VCaP (cell line): ENCODE results near the gene DLG2.
A peak's percentile ranks its signal among the peaks of the same experiment; 100 is the strongest.

Experiments
- H3K27ac ChIP-seq: fragments of 450-650 bp; 2 replicates; pipeline ENCODE4 v1.5.1; 2017
- TF ChIP-seq, protein P1 (sequence below): fragments of 450-650 bp; conservative IDR thresholded peaks from 2 replicates; pipeline ENCODE4 v1.5.1; 2017; ENCODE audit warnings: mild to moderate bottlenecking, moderate library complexity

DLG2 gene

DNA sequence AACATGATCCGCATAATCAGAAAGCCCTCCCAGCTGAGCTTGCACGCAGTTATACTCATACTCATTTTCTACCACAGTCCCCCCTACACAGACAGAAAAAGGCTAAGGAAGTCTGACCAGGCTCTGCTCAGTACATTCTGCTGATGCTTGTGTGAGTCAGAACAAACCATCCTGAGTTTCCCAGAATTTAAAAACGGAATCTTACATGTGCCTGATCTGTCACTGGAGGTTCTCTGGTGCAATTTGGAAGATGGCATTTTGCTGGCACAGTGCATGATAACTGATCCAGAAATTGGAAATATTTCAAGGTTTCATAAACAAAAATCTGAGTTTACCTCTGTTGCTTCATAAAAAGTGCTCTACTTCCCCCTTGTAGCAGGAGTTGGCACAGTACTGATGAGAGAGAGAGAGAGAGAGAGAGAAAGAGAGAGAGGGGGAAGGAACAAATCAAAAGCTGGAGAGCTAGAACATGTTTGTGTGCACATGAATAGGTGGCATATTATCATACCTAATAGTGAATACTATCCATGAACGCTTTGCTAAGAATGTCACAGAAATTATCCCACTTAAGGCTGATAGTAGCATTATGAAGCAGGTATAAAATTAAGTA is 1085.3 kb downstream of the DLG2 start:
- TF ChIP-seq, protein P1, sequence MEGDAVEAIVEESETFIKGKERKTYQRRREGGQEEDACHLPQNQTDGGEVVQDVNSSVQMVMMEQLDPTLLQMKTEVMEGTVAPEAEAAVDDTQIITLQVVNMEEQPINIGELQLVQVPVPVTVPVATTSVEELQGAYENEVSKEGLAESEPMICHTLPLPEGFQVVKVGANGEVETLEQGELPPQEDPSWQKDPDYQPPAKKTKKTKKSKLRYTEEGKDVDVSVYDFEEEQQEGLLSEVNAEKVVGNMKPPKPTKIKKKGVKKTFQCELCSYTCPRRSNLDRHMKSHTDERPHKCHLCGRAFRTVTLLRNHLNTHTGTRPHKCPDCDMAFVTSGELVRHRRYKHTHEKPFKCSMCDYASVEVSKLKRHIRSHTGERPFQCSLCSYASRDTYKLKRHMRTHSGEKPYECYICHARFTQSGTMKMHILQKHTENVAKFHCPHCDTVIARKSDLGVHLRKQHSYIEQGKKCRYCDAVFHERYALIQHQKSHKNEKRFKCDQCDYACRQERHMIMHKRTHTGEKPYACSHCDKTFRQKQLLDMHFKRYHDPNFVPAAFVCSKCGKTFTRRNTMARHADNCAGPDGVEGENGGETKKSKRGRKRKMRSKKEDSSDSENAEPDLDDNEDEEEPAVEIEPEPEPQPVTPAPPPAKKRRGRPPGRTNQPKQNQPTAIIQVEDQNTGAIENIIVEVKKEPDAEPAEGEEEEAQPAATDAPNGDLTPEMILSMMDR = no peak
- H3K27ac ChIP-seq = no peak overlapping the region

DNA sequence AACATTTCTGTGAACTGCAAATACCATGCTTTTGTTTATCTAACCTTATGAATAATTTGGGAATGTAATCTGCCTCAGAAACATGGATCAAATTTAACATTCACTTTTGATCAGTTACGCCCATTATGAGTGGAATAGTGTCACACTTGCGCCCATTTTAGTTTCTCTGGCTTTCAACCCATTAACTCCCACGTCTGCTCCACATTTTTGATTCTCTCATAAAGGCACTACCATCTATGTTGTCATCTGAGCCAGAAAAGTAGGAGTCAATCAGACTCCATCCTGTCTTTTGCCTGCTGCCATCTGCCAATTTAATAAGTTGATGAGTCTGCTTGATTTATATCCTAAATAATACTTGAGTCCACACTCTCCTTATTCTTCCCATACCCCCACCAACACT is 1090.7 kb downstream of the DLG2 start:
- TF ChIP-seq, protein P1 = no peak

DNA sequence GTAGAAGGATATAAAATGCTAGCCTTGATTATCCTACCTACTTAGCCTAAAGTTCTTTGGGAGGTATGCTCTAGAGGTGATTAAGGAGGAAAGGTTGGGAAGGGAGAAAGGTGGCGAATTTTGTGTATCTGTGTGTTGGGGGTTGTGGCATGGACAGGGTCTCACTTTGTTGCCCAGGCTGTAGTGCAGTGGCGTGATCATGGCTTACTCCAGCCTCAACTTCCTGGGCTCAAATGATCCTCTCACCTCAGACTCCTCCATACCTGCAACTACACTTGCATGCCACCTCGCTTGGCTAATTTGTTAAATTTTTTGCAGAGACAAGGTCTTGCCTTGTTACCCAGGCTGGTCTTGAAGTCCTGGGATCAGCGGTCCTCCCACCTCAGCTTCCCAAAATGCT is 1094.8 kb downstream of the DLG2 start:
- TF ChIP-seq, protein P1 = no peak
- H3K27ac ChIP-seq = no peak overlapping the region

More for the DNA sequence above, 1090.7 kb downstream of the DLG2 start:
- no peak overlapping the region for H3K27ac ChIP-seq

DNA sequence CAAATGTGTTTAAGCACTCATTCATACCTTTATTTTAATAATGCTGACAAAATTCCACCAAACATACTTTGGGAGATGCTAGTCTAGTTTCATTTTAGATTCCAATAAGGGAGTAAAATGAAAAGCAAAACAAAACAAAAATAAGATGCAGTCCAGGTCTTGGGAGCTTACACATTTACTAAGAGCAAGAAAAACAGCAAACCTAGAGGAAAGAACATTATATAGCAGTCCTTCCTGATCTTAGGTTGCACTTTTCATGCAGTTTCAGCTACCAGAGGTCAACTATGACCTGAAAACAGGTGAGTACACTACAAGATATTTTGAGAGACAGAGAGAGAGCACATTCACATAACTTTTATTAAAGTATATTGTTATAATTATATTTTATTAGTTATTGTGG is 1100.9 kb downstream of the DLG2 start:
- no peak overlapping the region for H3K27ac ChIP-seq
- TF ChIP-seq, protein P1 = peak; percentile 38

DNA sequence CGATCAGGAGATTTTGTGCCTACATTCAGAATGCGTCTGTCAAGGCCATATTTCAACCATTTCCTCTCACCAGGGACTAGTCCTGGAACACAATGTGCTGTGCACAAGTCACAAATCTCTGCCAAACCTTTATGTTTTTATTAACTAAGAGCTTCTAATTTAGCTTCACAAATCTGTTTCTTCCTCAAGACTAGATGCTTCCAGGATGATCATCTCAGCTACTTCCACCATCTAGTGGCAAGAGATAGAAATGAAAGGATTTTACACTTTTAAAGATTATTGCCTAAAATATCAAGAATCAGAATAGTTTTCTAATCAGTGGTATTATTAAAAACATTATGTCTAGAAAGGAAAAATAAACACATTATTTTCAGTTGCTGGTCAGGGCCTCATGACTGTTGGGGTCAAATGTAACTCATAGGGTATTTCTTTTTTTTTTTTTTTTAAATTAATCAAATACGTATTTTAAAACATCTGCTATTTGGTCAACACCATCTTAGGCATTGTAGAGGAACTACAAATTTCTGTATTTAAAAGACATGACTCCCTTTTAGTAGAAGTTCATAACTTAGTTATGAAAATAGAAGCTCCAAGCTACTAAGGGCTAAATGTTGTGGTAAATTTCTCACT is 1102.6 kb downstream of the DLG2 start:
- H3K27ac ChIP-seq = no peak overlapping the region
- TF ChIP-seq, protein P1 = peak; percentile 86

DNA sequence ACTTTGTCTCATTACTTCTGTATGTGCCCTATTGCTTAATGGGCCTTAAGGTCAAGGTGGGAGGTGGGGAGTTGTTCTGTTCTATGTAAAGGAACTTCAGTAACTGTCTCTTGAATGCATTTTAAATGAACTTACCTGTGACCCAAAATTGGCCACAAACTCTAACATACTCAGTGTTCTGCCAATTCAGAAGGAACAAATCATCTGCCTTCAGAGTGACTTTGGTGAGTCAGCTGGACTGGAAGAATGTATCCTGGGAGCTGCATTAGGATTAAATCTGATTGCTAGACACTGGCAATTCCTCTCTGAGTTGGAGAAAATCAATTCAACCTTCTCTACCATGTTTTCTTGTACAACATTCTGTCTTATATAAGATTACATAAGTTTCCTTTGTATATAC is 1104.8 kb downstream of the DLG2 start:
- no peak overlapping the region for H3K27ac ChIP-seq
- TF ChIP-seq, protein P1 = no peak

DNA sequence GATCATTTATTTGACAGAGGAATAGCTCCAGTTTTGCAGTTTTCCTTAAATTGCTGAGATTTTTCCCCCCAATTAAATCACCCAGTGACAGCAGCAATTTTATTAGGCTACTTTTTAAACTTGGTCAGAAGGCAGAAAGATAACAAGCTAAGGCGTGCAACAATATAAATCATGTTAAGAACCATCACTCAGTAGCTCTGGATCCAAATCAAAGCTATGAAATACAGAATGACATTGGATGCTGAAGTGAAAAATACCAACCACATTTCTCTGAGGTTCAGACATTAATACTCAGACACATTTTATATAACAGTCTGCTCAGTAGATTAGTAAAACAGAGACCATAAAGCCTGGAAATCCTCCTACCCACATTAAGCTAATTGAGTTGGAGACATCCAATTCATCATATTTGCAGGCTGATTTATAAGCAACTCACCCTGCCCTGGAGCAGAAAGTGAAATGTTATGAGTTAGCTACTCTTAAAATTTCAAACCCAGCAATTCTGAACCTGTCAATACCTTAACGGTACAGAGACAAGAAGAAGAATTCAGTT is 1108.4 kb downstream of the DLG2 start:
- no peak overlapping the region for H3K27ac ChIP-seq
- TF ChIP-seq, protein P1 = no peak
